Loucy (cell line): ENCODE results near the gene NRARP.

ENCODE experiments used
- H2AFZ ChIP-seq: fragments of 200-600 bp; sonication (generic); 2 replicates; pipeline ENCODE4 v1.6.0; 2016; ENCODE audit warnings: antibody characterized with exemption, mild to moderate bottlenecking, low read length, moderate library complexity
- H3F3A ChIP-seq: fragments of 200-600 bp; 2 replicates; pipeline ENCODE4 v1.6.0; 2016; ENCODE audit warnings: antibody characterized with exemption, low read depth, mild to moderate bottlenecking
- H3K27me3 ChIP-seq: fragments of 200-600 bp; sonication (generic); 2 replicates; pipeline ENCODE4 v1.6.1; 2014; ENCODE audit warnings: low read length, mild to moderate bottlenecking; ENCODE audit not compliant: insufficient read depth, poor library complexity, severe bottlenecking
- H3K36me3 ChIP-seq: fragments of 200-600 bp; sonication (generic); 2 replicates; pipeline ENCODE4 v1.6.1; 2016; ENCODE audit warnings: low read length; ENCODE audit not compliant: insufficient read depth
- H3K4me1 ChIP-seq: fragments of 200-600 bp; sonication (generic); 2 replicates; pipeline ENCODE4 v1.5.1; 2014; ENCODE audit warnings: low read length, mild to moderate bottlenecking; ENCODE audit not compliant: insufficient read depth, poor library complexity, severe bottlenecking
- H3K4me2 ChIP-seq: fragments of 200-600 bp; sonication (generic); 2 replicates; pipeline ENCODE4 v1.6.0; 2014; ENCODE audit warnings: antibody characterized with exemption, low read length, low read depth, mild to moderate bottlenecking; ENCODE audit not compliant: poor library complexity, severe bottlenecking
- H3K4me3 ChIP-seq: fragments of 200-600 bp; sonication (generic); 2 replicates; pipeline ENCODE4 v1.5.1; 2014; ENCODE audit warnings: low read length, mild to moderate bottlenecking, mixed read lengths; ENCODE audit not compliant: poor library complexity, severe bottlenecking
- H3K79me2 ChIP-seq: fragments of 200-600 bp; sonication (generic); 2 replicates; pipeline ENCODE4 v1.6.1; 2014; ENCODE audit warnings: low read length; ENCODE audit not compliant: insufficient read depth
- H3K9ac ChIP-seq: fragments of 200-600 bp; sonication (generic); 2 replicates; pipeline ENCODE4 v1.6.0; 2014; ENCODE audit warnings: mild to moderate bottlenecking, low read depth, low read length, moderate library complexity; ENCODE audit not compliant: poor library complexity, severe bottlenecking
- H3K9me2 ChIP-seq: fragments of 200-600 bp; sonication (generic); replicated peaks from 2 replicates; pipeline ENCODE4 v1.6.1; 2016; ENCODE audit warnings: low read depth, low read length, mixed read lengths
- H3K9me3 ChIP-seq: fragments of 200-600 bp; sonication (generic); 2 replicates; pipeline ENCODE4 v1.6.1; 2014; ENCODE audit warnings: mild to moderate bottlenecking, antibody characterized with exemption, low read length, low read depth; ENCODE audit not compliant: insufficient read depth
- H4K20me1 ChIP-seq: fragments of 200-600 bp; sonication (generic); 2 replicates; pipeline ENCODE4 v1.6.0; 2014; ENCODE audit warnings: antibody characterized with exemption, low read length, mild to moderate bottlenecking; ENCODE audit not compliant: insufficient read depth, poor library complexity, severe bottlenecking
- EZH2phosphoT487 ChIP-seq: fragments of 200-600 bp; IDR thresholded peaks from 2 replicates; pipeline ENCODE4 v1.6.1; 2018; ENCODE audit warnings: antibody characterized with exemption, mild to moderate bottlenecking, moderate library complexity, borderline replicate concordance
- TF ChIP-seq, protein P1 (sequence below): fragments of 200-600 bp; sonication (generic); conservative IDR thresholded peaks from 2 replicates; pipeline ENCODE4 v1.5.1; 2014; ENCODE audit warnings: mild to moderate bottlenecking, antibody characterized with exemption, low read length

NRARP gene

DNA sequence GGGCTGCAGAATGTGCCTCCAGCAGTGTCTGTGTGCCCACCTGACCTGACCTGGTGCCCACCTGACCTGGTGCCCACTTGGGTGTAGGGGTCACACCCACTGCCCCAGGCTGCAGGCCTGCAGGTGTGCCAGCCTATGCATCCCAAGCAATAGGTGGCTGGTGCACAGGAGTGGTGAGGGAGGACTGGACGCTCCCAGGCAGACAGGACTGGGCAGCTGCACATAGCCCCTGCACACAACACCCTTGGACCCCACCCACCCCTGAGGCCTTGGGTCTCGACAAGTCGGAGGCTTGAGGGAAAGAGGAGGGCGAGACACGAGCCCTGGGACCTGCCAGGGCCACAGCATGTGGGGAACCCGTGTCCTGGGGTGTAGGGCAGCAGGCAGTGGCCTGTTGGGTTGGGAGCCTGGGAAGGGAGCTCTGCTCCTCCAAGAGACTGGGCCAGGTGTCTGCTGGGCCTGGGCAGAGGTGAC, 10.8 kb upstream of the NRARP start:
- H3K4me2 ChIP-seq: no peak overlapping the region
- H3K36me3 ChIP-seq: no peaks in the 10 kb centered on the region
- no peaks in the 10 kb centered on the region for H3K79me2 ChIP-seq
- H3K4me1 ChIP-seq: no peaks in the 10 kb centered on the region
- no peaks in the 10 kb centered on the region for H3K27me3 ChIP-seq
- H2AFZ ChIP-seq: no peak overlapping the region
- no peaks in the 10 kb centered on the region for H4K20me1 ChIP-seq
- no peaks in the 10 kb centered on the region for H3K9me3 ChIP-seq
- no peaks in the 10 kb centered on the region for H3F3A ChIP-seq
- no peak overlapping the region for H3K9ac ChIP-seq
- TF ChIP-seq EZH2phosphoT487: no peak
- TF ChIP-seq, protein P1, sequence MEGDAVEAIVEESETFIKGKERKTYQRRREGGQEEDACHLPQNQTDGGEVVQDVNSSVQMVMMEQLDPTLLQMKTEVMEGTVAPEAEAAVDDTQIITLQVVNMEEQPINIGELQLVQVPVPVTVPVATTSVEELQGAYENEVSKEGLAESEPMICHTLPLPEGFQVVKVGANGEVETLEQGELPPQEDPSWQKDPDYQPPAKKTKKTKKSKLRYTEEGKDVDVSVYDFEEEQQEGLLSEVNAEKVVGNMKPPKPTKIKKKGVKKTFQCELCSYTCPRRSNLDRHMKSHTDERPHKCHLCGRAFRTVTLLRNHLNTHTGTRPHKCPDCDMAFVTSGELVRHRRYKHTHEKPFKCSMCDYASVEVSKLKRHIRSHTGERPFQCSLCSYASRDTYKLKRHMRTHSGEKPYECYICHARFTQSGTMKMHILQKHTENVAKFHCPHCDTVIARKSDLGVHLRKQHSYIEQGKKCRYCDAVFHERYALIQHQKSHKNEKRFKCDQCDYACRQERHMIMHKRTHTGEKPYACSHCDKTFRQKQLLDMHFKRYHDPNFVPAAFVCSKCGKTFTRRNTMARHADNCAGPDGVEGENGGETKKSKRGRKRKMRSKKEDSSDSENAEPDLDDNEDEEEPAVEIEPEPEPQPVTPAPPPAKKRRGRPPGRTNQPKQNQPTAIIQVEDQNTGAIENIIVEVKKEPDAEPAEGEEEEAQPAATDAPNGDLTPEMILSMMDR: no peak
- no peak overlapping the region for H3K4me3 ChIP-seq
- H3K9me2 ChIP-seq: no peaks in the 10 kb centered on the region

DNA sequence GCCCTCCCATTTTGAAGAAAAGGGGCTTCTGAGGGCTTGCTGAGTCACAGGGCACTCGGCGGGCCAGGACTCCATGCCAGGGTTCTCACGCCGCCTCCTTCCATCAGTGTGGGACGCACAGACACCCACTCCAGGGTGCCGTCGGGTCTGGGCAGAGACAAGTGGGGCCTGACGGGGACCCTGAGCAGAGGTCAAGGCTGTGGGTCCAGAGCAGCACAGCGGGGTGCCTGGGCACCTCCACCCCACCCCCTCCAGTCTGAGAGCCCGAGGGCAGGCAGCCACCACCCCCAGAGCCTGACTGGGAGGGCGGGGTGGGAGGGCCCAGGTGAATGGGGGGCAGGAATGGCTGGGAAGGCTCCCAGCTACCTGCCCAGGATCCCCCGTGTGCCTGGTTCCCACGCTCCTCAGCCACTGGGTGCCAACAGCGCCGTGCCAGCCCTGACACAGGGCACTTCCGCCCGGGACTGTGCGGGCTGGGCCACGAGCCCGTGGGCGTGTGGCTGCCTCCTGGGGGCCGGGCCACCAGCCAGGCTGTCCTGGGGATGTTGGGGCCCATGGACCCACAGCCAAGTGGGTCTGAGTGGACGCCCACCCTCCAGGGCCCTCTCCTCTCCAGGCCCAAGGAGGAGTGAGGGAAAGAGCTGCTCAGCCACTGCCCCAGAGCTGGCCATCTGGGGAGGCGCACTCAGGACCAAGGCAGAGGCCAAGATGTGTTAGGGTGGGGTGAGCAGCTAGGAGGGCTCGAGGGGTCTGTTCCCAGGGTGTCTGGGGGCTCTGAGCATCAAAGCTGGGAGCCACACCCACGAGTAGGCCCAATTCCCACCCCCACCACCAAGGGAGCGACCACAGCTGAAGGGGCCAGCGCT, 10.1 kb upstream of the NRARP start:
- Histone ChIP-seq H3K4me3 (no peak overlapping the region), H3K9me3 (no peaks in the 10 kb centered on the region), H3K27me3 (no peaks in the 10 kb centered on the region), H3K79me2 (no peaks in the 10 kb centered on the region), H3K9me2 (no peaks in the 10 kb centered on the region), H3K4me1 (no peaks in the 10 kb centered on the region), H2AFZ (no peak overlapping the region), H3K36me3 (no peaks in the 10 kb centered on the region), H3F3A (no peaks in the 10 kb centered on the region), H3K4me2 (no peak overlapping the region), H4K20me1 (no peaks in the 10 kb centered on the region), H3K9ac (no peak overlapping the region)
- no peak for TF ChIP-seq EZH2phosphoT487
- TF ChIP-seq, protein P1: no peak

DNA sequence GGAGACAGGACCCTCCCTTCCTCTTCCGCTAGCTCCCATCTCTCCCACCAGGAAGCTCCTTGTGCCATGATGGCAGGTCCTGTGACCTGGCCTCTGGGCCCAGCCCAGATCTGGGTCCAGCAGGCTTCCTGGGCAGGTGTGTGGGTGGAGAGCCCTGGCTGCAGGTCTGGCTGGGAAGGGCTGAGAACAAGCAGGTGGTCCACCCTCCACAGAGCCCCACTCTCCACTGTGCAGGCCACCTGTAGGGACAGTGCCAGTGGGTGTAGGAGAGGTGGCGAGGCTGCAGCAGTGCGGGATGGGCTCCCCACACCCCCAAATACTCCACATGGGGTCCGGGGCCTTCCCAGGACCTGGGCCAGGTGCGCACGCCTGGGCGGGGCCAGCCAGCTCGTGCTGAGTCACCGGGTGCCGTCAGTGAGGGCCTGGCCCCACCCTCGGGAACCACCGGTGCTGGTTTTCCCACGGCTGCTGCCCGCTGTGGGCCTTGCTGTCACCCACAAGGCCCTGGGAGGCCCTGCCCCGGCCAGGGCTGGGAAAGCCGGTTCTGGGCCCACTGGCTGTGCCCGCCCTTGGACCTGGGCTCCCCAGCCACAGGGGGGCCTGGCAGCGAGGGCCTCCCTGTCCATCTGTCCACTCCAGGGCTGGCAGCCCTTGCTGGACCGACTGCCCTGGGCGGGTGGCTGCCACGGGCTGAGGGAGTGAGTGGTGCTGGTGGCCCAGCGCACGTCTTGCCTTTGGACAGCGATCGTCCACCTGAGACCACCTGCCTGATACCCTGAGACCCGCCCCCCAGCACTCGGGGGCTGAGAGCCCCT, 9.3 kb upstream of the NRARP start:
- H4K20me1 ChIP-seq: no peaks in the 10 kb centered on the region
- no peak overlapping the region for H3K9ac ChIP-seq
- H3K4me1 ChIP-seq: no peaks in the 10 kb centered on the region
- no peaks in the 10 kb centered on the region for H3K27me3 ChIP-seq
- H3K36me3 ChIP-seq: no peaks in the 10 kb centered on the region
- no peak overlapping the region for H3K4me2 ChIP-seq
- TF ChIP-seq, protein P1: no peak
- no peak for TF ChIP-seq EZH2phosphoT487
- no peaks in the 10 kb centered on the region for H3K9me3 ChIP-seq
- no peak overlapping the region for H3K4me3 ChIP-seq
- no peaks in the 10 kb centered on the region for H3F3A ChIP-seq
- no peaks in the 10 kb centered on the region for H3K79me2 ChIP-seq
- H2AFZ ChIP-seq: no peak overlapping the region
- no peaks in the 10 kb centered on the region for H3K9me2 ChIP-seq
